Suppressor macrophage treated with lipopolysaccharide for 1 hour (primary cell): ENCODE measurements around the gene ZNF311.

Experiments used
- DNase-seq, 3 donors: peaks; one replicate each; pipeline ENCODE4 v3.0.0-alpha.2; 2020 to 2022

ZNF311 gene

GRCh38 chr6:29005183-29005885 lies at the start of gene ZNF311:
TSS of gene ZNF311 (minus strand) at chr6:29005315. CDS start at chr6:29003954, 1,361 bp downstream.
- peak; percentile 76 to 85 (median 85) for DNase-seq

GRCh38 chr6:29051680-29052079 lies 46.6 kb upstream of the ZNF311 start:
- no peak for DNase-seq

GRCh38 chr6:29045075-29045474 lies 40.0 kb upstream of the ZNF311 start, which contains the start of gene OR2W1:
TSS of gene OR2W1 (minus strand) at chr6:29045175. CDS start at chr6:29045175, 0 bp downstream.
- DNase-seq: no peak

GRCh38 chr6:29035951-29036350 lies 30.8 kb upstream of the ZNF311 start:
- DNase-seq: no peak

DNA sequence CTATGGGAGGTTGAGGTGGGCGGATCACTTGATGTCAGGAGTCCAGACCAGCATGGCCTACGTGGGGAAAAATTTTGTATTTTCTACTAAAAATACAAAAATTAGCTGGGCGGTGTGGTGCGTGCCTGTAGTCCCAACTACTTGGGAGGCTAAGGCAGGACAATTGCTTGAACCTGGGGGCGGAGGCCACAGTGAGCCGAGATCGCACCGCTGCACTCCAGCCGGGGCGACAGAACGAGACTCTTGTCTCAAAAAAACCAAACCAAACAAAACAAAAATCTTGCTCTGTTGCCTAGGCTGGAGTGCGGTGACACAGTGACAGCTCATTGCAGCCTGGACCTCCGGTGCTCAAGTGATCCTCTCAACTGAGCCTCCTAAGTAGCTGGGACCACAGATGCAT lies 23.7 kb upstream of the ZNF311 start:
- no peak for DNase-seq

- DNase-seq: no peak
Observed at GRCh38 chr6:29025927-29026585, 20.9 kb upstream of the ZNF311 start.

- no peak for DNase-seq
Observed at GRCh38 chr6:29021434-29021833, 16.3 kb upstream of the ZNF311 start.

- no peak for DNase-seq
Observed at GRCh38 chr6:29019629-29020028, 14.5 kb upstream of the ZNF311 start.

DNA sequence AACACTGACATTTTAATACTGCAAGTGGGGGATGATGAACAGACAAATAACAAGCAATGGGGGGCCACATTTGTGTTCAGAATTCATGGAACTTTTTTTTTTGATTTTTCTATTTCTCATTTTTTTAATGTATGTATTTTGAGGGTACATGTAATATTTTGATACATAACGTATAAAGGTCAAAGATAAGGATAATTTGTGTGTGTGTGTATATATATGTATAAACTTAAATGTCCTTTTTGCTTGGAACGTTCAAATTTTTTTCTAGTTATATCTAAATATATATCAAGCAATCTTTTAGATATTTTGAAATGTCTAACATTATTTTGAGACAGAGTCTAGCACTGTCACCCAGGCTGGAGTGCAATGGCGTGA lies 12.3 kb upstream of the ZNF311 start:
- peak in 1 of 3 donors; percentile 8 for DNase-seq

DNA sequence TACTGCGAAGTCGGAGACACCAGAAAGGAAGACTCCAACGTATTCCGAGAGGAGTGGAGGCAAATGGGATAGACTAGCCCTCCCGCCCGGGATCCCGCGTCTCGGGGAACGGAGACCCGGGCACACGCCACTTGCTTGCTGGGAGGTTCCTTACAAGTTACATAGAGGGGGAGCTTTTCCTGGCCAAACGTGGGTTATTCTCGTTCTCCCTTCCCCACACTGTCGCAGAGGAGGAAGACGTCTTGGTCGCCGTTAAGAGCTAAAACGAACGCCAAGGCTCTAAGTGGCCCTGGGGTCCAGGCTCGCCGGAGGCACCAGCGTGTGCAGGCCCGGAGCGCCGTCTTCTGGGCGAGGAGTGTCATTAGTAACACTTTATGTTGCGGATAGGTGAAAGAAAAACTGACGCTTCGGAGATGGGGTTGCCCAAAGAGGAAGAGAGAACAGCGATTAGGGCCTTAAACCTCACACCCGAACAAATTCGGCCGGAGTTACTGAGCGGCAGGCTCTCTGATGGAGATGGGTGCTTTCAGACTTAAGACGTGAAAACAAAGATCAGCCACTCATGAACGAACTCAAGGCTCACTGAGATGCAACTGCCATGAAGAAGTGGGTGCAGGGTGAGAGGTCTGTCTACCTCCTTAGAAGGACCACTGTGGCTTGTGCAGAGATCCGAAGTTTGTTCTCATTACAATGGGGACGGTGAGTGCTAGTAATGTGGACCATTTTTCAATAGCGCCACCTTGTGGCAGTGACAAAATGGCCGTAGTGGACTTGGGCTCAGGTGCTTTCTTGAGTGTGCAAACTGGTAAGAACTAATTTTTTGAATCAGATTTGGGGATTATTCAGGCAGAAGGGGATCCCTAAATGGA lies 11.7 kb upstream of the ZNF311 start:
- DNase-seq: peak; percentile 79 to 87 (median 83)

- peak in 1 of 3 donors; percentile 8 for DNase-seq
Observed at GRCh38 chr6:29014729-29015608, 9.9 kb upstream of the ZNF311 start.

GRCh38 chr6:29011276-29011734 lies 6.2 kb upstream of the ZNF311 start:
- DNase-seq: peak; percentile 45 to 56 (median 55)

DNA sequence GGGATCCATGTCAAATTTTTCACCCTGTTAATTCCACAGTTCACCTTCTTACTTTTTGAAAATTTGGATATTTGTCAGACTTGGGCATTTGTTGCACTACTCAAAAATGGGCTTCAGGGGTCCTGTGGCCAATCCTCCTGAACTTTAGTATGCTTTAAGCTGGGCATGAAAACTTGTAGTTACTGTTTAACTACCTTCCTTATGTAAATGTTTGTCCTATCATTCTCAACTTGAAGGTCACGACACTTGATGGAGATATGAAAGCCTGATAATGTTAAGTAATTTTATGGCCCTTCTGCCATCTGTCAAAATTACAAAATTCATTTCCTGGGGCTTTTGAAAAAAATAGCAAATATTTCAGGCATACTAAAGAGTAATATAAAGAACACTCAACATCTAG lies 4.2 kb upstream of the ZNF311 start:
- no peak for DNase-seq

DNA sequence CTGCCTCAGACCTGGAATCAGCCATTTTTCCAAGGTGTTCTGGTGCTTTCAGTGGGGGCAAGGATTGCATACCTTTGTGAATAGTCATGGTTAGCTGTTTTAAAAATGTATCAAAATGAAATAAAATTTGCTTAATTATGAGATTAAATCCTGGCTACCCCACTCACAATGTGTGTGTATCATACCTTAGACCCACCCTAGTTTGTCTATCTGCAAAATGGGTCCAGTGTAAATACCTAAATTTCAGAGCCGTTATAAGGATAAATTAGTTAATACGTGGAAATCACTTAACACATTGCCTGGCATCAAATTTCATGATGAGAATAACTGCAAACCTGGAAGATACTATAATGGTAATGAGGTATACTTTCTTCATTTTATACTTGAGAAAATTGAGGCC lies 3.0 kb upstream of the ZNF311 start:
- no peak for DNase-seq

GRCh38 chr6:28996844-28997510 lies 8.1 kb downstream of the ZNF311 start:
- no peak for DNase-seq

DNA sequence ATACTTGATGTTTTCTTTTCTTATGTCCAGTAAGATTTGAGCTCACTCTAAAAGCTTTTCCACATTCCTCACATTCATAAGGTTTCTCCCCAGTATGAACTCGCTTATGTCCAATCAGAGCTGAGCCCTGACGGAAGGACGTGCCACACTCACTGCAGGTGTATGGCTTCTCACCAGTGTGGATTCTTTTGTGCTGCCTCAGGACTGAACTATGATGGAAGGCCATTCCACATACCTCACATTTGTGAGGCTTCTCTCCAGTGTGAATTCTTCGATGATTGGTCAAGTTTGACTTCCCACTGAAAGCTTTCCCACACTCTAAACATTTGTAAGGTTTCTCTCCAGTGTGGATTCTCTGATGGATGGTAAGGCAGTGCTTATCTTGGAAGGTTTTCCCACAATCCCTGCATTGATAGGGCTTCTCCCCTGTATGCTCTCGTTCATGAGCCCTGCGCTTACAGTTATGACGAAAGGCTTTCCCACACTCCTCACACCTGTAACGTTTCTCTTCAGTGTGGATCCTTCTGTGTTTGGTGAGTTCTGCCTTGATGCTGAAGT lies 9.9 kb downstream of the ZNF311 start:
- no peak for DNase-seq

- peak; percentile 74 to 85 (median 80) for DNase-seq
Observed at GRCh38 chr6:28988536-28989311, 16.4 kb downstream of the ZNF311 start.

DNA sequence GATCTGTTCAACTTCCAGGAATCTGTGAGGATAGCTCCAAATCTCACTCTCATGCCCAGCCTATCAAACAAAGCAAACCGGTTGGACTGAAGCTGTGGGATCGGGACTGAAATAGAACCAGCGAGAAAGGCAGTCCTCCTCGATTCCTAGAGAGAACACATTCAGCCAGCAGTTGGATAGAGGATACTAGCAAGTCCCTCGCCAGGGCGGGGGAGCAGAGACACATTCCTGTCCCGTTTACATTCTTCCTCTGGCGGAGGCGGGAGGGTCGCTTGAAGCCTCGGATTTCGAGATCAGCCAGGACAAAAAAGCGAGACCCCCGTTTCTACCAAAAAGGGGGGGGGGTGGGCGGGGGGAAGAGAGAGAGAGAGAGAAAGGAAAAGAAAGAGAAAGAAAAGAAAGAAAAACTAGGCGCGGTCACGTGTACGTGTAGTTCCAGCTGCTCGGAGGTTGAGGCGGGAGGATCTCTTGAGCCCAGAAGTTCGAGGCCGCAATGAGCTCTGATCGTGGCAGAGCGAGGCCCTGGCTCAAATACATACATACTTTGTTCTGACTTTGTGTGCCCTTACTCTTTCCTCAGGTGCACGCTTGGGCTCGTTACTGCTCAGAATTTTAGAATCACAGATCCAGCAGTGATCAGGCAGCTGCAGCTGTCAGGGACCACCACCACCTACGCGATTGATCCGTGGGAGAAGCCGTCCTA lies 19.5 kb downstream of the ZNF311 start:
- peak; percentile 75 to 80 (median 80) for DNase-seq

DNA sequence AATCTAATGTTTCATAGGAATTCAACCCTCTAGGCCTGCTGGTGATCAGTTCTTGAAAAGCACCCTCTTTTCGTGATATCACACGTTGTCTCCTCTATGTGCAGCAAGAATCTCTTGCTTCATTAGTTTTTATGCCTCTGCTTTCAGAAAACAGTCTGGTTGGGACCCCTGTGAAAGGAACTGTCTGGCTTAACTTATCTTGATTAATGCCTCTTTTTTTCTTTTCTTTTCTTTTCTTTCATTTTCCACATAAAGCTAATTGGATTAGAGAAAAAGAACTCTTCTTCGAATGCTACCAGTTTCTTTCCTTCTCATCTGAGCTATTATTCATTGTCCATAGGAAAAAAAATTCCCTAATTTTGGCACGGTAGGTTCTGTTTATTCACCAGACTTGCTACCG lies 21.3 kb downstream of the ZNF311 start:
- no peak for DNase-seq
